ENCODE results near the gene TSPAN4. TPM values are rescaled to one million over a fixed set of nuclear protein-coding genes. Genes with fewer than 3 reads are reported as not detected.

TSPAN4 gene
- total and polyA plus RNA-seq, 9 of the 15 experiments (the other 6 are each of a cell fraction or from before 2014, with no cell fraction given): 0.07 to 31.0 (median 15.7) TPM

DNA sequence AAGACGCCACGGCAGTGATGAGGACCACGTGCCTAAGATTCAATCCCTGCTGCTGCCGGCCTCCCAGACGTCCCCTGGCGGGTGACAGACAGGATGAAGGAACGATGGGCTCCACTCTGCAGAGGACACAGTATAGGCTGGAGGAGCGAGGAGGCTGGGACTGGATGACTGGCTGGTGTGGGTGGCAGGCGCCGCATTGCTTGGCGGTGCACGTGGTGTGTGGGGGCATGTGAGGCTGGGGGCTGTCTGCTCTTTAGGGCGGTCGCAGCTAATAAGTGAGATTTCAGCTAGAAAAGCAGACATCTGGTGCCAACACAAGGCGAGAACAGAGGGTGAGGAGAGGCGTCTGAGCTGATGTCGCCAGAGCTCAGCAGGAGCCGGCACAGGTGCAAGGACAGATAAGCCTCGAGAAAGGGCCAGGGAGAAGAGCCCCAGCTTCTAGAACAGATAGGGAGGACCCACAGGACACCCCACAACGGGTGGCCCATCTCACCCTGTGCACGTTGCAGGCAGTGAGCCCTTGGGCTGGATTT is 33.2 kb downstream of the TSPAN4 start (continued):
- TF ChIP-seq, protein P1, sequence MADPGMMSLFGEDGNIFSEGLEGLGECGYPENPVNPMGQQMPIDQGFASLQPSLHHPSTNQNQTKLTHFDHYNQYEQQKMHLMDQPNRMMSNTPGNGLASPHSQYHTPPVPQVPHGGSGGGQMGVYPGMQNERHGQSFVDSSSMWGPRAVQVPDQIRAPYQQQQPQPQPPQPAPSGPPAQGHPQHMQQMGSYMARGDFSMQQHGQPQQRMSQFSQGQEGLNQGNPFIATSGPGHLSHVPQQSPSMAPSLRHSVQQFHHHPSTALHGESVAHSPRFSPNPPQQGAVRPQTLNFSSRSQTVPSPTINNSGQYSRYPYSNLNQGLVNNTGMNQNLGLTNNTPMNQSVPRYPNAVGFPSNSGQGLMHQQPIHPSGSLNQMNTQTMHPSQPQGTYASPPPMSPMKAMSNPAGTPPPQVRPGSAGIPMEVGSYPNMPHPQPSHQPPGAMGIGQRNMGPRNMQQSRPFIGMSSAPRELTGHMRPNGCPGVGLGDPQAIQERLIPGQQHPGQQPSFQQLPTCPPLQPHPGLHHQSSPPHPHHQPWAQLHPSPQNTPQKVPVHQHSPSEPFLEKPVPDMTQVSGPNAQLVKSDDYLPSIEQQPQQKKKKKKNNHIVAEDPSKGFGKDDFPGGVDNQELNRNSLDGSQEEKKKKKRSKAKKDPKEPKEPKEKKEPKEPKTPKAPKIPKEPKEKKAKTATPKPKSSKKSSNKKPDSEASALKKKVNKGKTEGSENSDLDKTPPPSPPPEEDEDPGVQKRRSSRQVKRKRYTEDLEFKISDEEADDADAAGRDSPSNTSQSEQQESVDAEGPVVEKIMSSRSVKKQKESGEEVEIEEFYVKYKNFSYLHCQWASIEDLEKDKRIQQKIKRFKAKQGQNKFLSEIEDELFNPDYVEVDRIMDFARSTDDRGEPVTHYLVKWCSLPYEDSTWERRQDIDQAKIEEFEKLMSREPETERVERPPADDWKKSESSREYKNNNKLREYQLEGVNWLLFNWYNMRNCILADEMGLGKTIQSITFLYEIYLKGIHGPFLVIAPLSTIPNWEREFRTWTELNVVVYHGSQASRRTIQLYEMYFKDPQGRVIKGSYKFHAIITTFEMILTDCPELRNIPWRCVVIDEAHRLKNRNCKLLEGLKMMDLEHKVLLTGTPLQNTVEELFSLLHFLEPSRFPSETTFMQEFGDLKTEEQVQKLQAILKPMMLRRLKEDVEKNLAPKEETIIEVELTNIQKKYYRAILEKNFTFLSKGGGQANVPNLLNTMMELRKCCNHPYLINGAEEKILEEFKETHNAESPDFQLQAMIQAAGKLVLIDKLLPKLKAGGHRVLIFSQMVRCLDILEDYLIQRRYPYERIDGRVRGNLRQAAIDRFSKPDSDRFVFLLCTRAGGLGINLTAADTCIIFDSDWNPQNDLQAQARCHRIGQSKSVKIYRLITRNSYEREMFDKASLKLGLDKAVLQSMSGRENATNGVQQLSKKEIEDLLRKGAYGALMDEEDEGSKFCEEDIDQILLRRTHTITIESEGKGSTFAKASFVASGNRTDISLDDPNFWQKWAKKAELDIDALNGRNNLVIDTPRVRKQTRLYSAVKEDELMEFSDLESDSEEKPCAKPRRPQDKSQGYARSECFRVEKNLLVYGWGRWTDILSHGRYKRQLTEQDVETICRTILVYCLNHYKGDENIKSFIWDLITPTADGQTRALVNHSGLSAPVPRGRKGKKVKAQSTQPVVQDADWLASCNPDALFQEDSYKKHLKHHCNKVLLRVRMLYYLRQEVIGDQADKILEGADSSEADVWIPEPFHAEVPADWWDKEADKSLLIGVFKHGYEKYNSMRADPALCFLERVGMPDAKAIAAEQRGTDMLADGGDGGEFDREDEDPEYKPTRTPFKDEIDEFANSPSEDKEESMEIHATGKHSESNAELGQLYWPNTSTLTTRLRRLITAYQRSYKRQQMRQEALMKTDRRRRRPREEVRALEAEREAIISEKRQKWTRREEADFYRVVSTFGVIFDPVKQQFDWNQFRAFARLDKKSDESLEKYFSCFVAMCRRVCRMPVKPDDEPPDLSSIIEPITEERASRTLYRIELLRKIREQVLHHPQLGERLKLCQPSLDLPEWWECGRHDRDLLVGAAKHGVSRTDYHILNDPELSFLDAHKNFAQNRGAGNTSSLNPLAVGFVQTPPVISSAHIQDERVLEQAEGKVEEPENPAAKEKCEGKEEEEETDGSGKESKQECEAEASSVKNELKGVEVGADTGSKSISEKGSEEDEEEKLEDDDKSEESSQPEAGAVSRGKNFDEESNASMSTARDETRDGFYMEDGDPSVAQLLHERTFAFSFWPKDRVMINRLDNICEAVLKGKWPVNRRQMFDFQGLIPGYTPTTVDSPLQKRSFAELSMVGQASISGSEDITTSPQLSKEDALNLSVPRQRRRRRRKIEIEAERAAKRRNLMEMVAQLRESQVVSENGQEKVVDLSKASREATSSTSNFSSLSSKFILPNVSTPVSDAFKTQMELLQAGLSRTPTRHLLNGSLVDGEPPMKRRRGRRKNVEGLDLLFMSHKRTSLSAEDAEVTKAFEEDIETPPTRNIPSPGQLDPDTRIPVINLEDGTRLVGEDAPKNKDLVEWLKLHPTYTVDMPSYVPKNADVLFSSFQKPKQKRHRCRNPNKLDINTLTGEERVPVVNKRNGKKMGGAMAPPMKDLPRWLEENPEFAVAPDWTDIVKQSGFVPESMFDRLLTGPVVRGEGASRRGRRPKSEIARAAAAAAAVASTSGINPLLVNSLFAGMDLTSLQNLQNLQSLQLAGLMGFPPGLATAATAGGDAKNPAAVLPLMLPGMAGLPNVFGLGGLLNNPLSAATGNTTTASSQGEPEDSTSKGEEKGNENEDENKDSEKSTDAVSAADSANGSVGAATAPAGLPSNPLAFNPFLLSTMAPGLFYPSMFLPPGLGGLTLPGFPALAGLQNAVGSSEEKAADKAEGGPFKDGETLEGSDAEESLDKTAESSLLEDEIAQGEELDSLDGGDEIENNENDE (IDR thresholded peaks at IDR 0.05; ENCODE audit: low read depth, low read length): no peak
- TF ChIP-seq IFI16 (CRISPR knock-in tag; IDR thresholded peaks at IDR 0.05) (no peak), SIN3A (IDR thresholded peaks at IDR 0.05; ENCODE audit: borderline replicate concordance in 2 of 2, control insufficient read depth in 1 of 2, low read depth in 2 of 2, low read length in 2 of 2) (no peak), SUPT5H (IDR thresholded peaks at IDR 0.05) (no peak), ZC3H4 (CRISPR knock-in tag; IDR thresholded peaks at IDR 0.05; ENCODE audit: borderline replicate concordance) (no peak), TARDBP (IDR thresholded peaks at IDR 0.05) (no peak), ZNF282 (CRISPR knock-in tag; IDR thresholded peaks at IDR 0.05) (no peak), TEAD2 (tag; IDR thresholded peaks at IDR 0.05) (no peak), NR2F6 (CRISPR knock-in tag; IDR thresholded peaks at IDR 0.05) (no peak), ZNF780A (CRISPR knock-in tag; IDR thresholded peaks at IDR 0.05) (no peak), BRD9 (IDR thresholded peaks at IDR 0.05; ENCODE audit: low read depth, partially characterized antibody) (no peak), RUNX1 (IDR thresholded peaks at IDR 0.05; ENCODE audit: low read depth) (peak; percentile 90; the same call in 1 of the 2 replicates), PRPF4 (IDR thresholded peaks at IDR 0.05; ENCODE audit: insufficient read depth, low read depth, low read length, poor library complexity, severe bottlenecking) (no peak), CBX8 (IDR thresholded peaks at IDR 0.05; ENCODE audit: borderline replicate concordance, extremely low read depth, low read depth, low read length, poor library complexity, severe bottlenecking) (no peak), GATAD2B (IDR thresholded peaks at IDR 0.05; ENCODE audit: borderline replicate concordance) (peak; percentile 50), ZFP1 (CRISPR knock-in tag; IDR thresholded peaks at IDR 0.05) (no peak)
- TF ChIP-seq, protein P2, sequence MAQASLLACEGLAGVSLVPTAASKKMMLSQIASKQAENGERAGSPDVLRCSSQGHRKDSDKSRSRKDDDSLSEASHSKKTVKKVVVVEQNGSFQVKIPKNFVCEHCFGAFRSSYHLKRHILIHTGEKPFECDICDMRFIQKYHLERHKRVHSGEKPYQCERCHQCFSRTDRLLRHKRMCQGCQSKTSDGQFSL (CRISPR knock-in tag; IDR thresholded peaks at IDR 0.05): no peak
- TF ChIP-seq, protein P2 (tag; IDR thresholded peaks at IDR 0.05): no peak

Data from K562 (cell line).